HG02943 (cell line): ENCODE data around the gene FGFRL1.
"Not testable (repeated sequence)": the region's sequence is repeated elsewhere in the genome, so short reads cannot be mapped to it uniquely, and the experiment has no call there.

Experiments used
- ATAC-seq: cut with Tn5 transposase; IDR thresholded peaks from one replicate; pipeline ENCODE4 v1.9.1; 2021; ENCODE audit warnings: mild to moderate bottlenecking, low read depth, moderate library complexity; ENCODE audit not compliant: unreplicated experiment

The FGFRL1 gene

DNA sequence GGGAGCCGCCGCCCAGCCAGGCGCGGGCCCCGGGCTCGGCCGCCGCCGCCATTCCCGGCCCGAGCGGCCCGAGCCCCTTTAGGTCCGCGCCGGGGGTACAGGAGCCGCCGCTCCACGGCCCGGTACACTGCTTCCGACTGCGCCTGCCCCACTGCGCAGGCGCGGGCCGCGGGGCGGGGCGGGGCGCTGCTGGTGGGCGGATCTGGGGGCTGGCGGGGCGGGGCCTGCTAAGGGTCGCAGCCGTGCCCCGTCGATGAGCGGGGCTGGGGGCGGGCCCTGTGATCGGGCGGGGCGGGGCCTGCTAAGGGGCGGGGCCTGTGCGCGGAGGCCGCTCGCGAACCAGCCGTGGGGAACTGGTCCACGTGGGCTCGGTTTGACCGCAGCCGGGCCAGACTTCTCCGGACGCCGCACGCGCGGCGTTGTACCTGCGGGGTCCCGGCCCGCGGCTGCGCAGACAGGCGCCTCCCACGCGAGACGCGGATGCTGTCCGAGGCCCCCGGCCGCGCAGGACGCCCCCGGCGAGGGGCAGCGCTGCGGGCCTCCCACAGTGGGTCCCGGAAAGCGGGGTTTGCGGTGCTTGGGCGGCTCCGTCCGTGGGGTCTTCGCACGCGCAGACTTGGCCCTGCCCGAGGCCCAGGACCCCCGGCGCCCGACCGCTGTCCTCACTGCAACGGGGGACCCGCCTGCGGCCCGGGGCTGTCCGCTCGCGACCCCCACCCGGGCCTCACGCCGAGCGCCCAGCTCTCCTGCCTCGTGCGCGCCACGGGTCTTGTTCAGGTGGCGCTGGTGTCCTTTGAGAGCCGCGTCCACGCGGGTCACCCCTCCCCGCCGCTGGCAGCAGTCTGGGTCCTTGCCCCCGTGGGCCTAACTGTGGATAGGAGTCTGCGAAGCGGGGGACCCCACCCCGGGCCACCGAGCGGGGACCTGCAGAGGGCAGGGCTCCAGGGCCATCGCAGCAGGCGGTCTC, 37.7 kb upstream of the FGFRL1 start, which contains the start of gene DGKQ:
Gene DGKQ, minus strand, starts transcription at position 139 of the 967 bp plus-strand sequence. Its CDS starts 87 bp downstream, at position 52.
- peak; percentile 59 for ATAC-seq

DNA sequence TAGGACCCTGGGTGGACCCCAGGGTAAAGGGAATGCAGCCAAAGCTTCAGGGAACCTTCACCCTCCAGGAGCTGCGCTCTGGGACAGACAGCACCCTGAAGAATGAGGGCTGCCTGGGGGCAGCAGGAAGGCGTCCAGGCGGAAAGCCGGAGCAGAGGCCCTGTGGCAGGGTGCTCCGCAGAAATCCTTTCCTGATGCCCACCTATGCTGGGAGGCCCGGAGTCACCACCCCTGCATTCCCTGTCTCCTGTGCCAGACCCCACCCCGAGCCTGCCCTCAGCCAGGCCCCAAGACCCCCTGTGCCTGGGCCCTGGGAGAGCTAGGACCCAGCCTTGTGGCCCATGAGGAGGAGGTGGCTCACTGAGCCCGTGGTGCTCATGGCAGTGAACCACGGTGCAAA, 36.8 kb upstream of the FGFRL1 start:
- ATAC-seq: no peak

DNA sequence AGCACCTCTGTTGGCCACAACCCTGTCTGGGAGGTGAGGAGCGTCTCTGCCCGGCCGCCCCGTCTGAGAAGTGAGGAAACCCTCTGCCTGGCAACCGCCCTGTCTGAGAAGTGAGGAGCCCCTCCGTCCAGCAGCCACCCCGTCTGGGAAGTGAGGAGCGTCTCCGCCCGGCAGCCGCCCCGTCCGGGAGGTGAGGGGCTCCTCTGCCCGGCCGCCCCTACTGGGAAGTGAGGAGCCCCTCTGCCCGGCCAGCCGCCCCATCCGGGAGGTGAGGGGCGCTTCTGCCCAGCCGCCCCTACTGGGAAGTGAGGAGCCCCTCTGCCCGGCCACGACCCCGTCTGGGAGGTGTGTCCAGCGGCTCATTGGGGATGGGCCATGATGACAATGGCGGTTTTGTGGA, 35.4 kb upstream of the FGFRL1 start:
- ATAC-seq: not testable (repeated sequence)

DNA sequence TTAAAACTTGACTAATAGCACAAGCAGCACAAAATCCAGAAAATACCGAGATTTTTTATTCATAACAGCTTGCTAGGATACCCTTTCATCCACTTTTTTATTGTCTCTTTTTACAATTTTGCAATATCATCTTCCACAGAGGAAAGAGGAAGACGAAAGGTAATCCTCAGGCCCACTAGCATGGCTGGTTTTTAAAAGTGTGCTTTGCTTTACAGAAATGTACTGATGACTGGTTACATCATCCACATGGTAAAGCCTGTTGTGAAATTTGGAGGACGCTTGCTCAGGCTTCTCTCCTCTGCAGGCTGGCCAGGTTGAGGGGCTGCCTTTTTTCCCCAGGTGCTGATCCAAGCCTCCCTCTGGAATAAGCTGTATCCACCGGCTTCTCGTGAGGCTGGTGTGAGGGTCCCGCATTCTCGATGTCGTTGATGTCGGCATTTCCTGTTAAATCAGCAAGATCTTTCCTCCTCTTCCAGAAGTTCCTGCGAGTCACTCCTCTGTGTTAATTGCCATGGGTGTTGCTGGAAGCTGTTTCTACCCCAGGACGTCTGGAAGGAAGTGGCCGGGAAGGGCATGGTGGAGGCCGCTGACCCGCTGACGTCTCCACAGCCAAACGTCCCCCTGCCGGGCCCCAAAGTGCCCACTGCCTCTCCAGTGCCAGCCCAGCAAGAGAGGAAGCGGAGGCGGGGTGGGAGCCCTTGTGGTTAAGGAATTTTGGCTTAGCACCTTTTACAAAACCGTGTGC, 32.3 kb upstream of the FGFRL1 start:
- no peak for ATAC-seq

DNA sequence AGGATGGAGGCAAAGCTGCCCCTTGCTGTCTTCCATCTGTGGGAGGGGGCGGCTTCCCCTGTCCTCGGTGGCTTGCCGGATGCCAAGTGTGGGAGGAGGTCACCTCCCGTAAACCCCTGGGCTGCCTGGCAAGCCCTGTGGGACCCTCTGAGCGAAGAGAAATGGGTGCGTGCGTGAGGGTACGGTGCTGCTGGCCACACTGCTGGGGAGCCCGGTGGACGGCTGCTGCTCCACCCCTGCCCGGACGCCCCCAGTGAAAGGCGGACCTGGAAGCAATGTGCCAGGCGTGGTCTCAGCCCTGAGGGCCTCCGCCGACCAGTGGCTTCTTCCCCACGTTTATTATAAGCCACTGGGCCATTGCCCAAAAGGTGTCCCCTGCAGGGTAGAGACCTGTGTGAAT, 29.1 kb upstream of the FGFRL1 start:
- no peak for ATAC-seq

DNA sequence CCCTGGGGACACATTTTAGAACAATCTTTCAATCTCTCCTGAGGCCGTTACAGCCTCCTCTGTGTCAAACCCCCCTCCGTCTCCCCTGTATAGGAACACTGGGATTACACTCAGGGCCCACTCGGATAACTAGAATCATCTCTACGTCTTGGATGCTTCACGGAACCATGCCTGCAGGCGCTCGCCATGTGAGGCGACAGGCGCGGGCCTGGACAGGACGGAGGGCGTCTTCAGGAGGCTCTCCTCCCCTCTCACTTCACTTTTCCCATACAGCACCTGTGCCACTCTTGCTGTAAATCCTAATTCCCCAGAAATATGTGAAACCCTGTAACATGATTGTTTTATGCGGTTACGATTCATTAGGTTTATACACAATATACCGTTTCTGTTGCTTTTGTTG, 28.6 kb upstream of the FGFRL1 start:
- ATAC-seq: no peak

GRCh38 chr4:984336-985054, 26.9 kb upstream of the FGFRL1 start:
- no peak for ATAC-seq

DNA sequence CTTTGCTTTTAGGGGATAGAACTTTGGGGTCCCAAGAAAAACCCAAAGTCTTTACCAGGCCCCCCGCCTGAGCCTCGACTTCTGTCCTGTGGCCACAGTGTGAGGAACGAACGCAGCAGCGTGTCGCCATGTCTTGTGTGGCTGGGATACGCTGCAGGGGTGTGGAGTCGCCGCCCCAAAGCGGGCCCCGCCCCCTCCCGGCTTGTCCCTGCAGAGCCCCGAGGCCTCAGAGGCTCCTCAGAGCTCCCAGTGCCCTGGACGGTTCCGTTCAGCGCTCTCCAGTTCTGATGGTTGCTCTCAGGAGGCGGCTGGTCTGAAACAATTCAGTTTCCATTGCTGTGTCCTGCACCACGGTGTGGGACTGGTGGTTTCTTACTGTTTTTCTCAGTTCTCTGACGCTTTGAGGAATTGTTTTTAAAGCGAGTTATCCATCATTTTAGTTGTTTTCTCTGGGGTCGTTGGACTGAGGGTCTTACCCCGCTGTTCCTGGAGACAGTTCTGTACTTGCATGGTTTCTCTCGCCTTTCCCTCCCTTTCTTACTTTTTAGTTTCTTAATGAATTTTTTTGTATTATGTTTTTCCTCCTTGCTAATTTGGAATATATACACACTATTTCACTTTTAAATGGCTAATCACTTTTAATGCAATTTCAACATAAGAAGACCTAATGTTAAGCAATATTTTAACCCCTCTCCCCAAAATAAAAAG, 26.1 kb upstream of the FGFRL1 start:
- no peak for ATAC-seq

- no peak for ATAC-seq
Observed at GRCh38 chr4:986428-986878, 25.0 kb upstream of the FGFRL1 start.

- no peak for ATAC-seq
Observed at GRCh38 chr4:986879-987623, 24.4 kb upstream of the FGFRL1 start, which contains the start of gene IDUA. Gene IDUA, plus strand, starts transcription at chr4:987044. Its CDS starts 41 bp downstream, at chr4:987085.

DNA sequence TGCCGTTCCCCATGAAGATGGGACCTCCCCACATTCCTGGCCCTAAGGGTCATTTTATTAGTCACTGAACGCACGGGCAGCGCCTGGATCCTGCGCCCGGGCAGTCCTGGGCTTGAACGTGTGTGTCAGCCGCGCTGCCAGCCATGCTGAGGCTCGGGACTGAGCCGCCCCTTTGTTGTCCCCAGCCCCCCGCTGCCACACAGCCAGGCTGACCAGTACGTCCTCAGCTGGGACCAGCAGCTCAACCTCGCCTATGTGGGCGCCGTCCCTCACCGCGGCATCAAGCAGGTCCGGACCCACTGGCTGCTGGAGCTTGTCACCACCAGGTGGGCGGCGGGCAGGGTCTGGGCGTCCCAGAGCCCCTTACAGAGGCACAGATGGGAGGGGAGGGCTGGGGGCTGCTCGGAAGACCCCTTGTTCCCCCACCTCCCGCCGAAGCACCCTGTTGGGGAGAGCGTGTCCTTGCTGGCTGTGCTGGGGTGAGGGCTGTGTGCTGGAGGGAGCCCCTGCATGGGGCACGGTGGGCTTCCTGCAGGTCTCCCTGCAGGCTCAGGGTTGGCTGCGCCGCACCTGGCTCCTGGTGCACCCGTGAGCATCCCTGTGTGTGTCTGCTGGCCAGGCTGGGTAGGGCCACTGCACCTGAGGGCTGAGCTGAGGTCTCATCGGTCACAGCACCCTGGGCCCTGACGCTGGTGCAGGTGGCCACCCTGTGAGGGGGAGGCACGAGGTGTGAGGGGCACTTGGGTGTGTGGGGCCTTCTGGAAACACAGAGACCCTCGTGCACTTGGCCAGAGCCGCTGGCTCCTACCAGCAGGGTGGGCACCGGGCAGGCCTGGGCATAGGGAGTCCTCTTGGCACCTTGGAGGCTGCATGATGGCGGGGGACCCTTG, 23.6 kb upstream of the FGFRL1 start:
- no peak for ATAC-seq

DNA sequence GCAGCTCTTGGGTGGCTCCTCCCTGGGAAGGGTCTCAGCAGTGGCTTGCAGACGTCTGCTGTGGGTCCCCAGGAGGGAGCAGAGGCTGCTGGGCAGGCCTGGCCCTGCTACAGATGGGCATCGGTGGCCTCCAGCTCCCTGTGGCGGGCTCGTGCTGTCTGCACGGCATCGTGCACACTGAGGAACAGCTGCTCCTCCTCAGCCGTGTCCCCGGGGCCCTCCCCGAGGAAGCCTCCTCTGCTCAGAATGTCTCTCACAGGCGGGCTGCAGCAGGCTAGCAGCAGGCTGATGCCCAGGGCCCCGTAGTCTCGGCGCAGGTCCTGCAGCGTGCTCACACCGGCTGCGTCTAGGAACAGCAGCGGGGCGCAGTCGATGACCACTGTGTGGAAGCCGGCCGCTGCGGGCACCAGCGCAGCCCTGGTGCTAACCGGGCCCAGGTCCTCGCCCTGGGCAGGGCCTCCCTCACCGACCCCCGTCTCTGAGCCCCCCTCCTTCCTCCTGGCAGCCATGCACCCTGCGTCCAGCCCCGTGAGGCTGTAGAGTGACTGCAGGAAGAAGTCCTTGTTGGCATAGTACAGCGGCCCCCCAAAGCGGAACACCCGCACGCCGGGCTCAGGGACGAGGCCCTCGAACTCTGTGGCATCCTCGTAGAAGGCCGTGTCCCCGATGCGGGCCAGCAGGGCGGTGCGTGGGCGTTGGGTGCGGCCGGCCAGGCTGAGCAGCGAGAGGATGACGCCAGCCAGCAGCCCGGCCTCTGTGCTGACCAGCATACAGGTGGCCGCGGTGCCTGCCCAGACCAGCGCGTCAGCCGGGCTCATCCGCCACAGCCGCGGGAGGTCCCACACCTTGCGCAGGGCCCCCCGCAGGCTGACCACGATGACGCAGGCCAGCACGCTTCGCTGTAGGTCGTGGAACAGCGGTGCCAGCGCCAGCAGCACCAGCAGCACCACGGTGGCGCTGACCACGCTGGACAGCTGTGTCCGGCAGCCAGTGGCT, 22.4 kb upstream of the FGFRL1 start:
- no peak for ATAC-seq

- ATAC-seq: no peak
Observed at GRCh38 chr4:989722-990471, 21.5 kb upstream of the FGFRL1 start.

- no peak for ATAC-seq
Observed at GRCh38 chr4:990746-991367, 20.6 kb upstream of the FGFRL1 start.

DNA sequence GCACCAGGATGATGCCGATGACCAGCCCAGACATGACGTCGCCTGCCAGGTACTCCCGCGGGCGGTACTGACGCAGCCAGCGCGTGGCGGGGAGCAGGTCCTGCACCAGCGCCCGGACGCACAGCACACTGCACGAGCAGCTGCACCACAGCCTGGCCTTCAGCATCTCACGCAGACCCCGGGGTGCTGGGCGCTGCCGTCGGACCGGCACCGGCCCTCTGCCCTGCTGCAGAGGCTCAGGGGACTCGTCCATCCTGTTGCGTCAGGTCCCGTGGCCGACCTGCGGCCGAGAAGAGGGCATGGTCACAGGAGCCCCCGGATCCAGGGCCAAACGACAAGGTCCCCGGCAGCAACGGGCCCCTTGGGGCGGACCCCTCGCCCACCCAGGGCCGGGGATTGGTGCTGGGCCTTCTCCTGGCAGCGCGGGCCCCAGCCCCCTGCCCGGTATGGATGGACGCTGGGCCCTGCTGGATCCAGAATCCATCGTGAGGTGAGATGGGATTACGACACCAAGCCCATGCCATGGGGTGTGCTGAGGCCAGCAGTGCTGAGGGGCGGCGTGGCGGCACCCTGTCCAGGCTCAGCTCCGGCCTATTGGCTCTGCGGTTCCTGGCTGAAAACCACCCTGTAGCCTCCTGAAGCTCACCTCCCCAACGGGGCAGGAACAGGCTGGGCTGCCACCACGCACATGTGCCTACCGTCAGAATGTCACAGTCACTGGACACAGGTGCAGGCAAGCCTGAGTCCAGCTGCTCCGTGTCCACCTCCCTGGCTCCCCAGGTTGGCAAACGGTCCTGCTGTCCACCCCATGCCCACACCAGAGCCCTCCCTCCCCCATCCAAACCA, 19.8 kb upstream of the FGFRL1 start:
- no peak for ATAC-seq
